ENCODE data around the gene MAD1L1.

The MAD1L1 gene

DNA sequence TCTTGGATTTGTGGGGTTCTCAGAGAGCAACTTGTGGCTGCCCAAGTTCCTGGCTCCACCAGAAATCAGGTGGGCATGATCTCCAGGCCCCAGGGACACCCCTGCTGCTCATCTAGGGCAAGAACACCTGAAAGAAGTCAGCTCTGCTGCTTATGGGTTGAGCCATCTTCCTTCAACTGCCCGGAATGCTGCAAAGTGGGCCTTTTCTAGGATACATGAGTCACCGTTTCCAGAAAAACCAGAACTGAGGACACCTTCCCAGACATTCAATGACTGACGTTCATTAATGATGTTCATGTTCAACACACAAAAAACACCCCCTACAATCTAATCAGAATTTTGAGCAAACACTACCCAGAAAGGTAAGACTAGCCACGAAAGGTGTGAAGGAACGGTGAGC, 98.0 kb downstream of the MAD1L1 start:
- no peak overlapping the region for H3K4me3 ChIP-seq (replicated peaks; ENCODE audit: low read depth, low read length)
- TF ChIP-seq, protein P1, sequence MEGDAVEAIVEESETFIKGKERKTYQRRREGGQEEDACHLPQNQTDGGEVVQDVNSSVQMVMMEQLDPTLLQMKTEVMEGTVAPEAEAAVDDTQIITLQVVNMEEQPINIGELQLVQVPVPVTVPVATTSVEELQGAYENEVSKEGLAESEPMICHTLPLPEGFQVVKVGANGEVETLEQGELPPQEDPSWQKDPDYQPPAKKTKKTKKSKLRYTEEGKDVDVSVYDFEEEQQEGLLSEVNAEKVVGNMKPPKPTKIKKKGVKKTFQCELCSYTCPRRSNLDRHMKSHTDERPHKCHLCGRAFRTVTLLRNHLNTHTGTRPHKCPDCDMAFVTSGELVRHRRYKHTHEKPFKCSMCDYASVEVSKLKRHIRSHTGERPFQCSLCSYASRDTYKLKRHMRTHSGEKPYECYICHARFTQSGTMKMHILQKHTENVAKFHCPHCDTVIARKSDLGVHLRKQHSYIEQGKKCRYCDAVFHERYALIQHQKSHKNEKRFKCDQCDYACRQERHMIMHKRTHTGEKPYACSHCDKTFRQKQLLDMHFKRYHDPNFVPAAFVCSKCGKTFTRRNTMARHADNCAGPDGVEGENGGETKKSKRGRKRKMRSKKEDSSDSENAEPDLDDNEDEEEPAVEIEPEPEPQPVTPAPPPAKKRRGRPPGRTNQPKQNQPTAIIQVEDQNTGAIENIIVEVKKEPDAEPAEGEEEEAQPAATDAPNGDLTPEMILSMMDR (IDR thresholded peaks at IDR 0.05; ENCODE audit: low read depth, low read length, missing control alignments): no peak
- no peak for DNase-seq (ENCODE audit: extremely low read depth, low read depth)

DNA sequence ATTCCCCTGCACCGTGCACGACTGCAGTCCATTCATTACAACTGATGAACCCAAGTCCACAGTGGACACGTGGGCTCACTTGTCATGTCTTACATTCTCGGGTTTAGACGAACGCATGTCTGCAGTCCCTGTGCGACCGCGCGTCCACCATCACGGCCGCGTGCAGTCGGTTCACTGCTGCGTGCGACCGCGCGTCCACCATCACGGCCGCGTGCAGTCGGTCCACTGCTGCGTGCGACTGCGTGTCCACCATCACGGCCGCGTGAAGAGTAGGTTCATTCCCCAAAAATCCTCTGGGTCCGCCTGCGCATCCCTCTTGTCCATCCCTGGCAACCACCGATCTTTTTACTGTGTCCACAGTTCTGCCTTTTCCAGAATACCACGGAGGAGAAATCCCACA, 100.5 kb downstream of the MAD1L1 start:
- H3K4me3 ChIP-seq (replicated peaks; ENCODE audit: low read depth, low read length): no peak overlapping the region
- no peak for DNase-seq (ENCODE audit: extremely low read depth, low read depth)
- TF ChIP-seq, protein P1 (IDR thresholded peaks at IDR 0.05; ENCODE audit: low read depth, low read length, missing control alignments): no peak

DNA sequence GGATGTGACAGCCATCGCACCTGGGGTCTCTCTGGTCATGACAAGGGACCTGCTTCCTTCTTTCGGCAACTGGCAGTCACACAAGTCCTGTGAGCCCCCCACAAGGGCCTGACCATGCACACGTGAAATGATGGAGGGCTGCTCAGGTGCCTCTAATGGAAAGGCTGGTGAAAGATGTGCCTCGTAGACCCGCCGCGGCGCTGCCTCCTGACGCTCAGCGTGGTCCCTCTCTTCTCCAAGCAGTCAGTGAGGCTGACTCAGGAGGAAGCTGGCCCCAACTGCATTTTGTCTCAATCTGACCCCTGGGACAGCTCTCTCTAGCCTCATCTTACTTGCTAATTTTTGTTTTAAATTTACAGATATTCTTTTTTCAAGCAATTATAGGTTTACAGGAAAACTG, 100.9 kb downstream of the MAD1L1 start:
- no peak for DNase-seq (ENCODE audit: extremely low read depth, low read depth)
- no peak overlapping the region for H3K4me3 ChIP-seq (replicated peaks; ENCODE audit: low read depth, low read length)
- TF ChIP-seq, protein P1 (IDR thresholded peaks at IDR 0.05; ENCODE audit: low read depth, low read length, missing control alignments): no peak

DNA sequence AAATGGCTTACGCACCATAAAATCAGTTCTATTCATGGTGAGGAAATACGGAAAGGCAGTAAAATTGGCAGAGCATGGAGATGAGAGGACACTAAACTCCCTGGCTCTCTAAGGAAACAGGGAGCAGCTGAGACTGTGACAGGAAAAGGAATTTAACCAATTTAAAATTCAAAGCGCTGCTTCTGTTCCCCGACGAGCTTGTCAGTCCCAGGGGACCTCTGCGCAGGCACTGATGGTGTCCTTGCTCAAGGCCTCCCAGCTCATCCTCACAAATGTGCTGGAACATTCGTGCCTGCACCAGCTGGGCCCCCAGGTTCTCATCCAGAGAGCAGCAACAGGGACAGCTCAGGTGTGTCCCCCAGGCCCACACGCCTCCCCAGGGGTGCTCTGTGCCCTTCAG, 101.4 kb downstream of the MAD1L1 start:
- no peak overlapping the region for H3K4me3 ChIP-seq (replicated peaks; ENCODE audit: low read depth, low read length)
- TF ChIP-seq, protein P1 (IDR thresholded peaks at IDR 0.05; ENCODE audit: low read depth, low read length, missing control alignments): no peak
- no peak for DNase-seq (ENCODE audit: extremely low read depth, low read depth)

DNA sequence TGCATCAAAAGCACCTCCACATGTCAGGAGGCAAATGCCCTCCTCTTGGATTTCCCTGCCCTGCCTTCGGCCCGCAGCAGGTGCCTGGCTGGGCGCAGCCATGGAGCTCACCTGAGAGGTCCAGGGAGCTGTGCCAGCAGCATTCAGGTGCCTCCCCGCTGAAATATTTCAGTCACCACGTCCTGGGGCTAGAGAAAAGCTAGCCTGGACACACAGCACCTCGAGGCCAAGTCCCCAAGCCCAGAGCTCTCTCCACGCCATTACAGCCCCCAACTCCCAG, 102.7 kb downstream of the MAD1L1 start:
- H3K4me3 ChIP-seq (replicated peaks; ENCODE audit: low read depth, low read length): no peak overlapping the region
- DNase-seq (ENCODE audit: extremely low read depth, low read depth): no peak
- TF ChIP-seq, protein P1 (IDR thresholded peaks at IDR 0.05; ENCODE audit: low read depth, low read length, missing control alignments): no peak

DNA sequence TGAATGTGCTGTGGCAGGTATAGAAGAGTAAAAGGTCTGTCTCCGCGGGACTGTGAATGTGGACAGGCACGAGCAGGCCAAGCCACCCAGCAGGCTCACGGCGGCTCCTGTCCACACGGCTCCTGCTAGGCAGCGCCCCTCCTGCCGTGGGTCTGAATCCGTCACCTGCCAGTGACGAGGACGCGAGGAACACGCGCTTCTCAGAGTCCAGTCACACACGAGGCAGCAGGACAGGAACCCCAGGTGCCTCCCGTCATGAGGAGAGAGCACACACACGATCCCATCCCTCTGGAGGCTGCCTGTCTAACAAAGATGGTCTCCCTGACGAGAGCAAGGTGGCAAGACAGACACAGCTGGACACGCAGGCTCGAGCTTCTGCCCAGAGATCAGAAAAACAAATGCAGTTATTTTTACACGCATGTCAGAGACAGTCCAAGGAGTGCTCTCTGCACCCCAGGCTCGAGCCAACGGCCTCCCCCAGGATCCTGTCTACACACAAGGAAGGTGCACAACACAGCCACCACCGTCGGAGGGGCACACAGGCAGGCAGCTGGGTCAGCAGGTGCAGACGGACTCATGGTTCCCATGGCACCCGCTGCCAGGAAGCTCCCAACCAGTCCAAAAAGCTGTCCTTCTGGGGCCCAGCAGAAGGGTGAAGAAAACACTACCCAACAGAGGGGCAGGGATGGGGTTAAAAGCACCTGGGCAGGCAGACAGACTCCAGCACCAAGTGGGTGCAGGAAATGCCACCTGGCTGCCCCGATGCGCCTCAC, 103.2 kb downstream of the MAD1L1 start:
- DNase-seq (ENCODE audit: extremely low read depth, low read depth): no peak
- TF ChIP-seq, protein P1 (IDR thresholded peaks at IDR 0.05; ENCODE audit: low read depth, low read length, missing control alignments): no peak
- H3K4me3 ChIP-seq (replicated peaks; ENCODE audit: low read depth, low read length): no peak overlapping the region

Measured in HFF-Myc (cell line).